ENCODE measurements around the gene CASK.
A peak's percentile ranks its signal among the peaks of the same experiment; 100 is the strongest.

The CASK gene

GRCh38 chrX:41808047-41808446 is 115.3 kb downstream of the CASK start:
- H3K27ac Mint-ChIP-seq: no peak overlapping the region

GRCh38 chrX:41802958-41803357 is 120.4 kb downstream of the CASK start:
- H3K27ac Mint-ChIP-seq: peak overlapping the region; percentile 43
- H3K36me3 Mint-ChIP-seq: peaks cover 9% of the 10 kb centered on the region
- H3K4me3 Mint-ChIP-seq: no peak overlapping the region
- H3K9me3 Mint-ChIP-seq: no peaks in the 10 kb centered on the region
- H3K27me3 Mint-ChIP-seq: no peaks in the 10 kb centered on the region
- H3K4me1 Mint-ChIP-seq: peaks cover 29% of the 10 kb centered on the region

More at GRCh38 chrX:41808047-41808446, 115.3 kb downstream of the CASK start:
- no peaks in the 10 kb centered on the region for H3K36me3 Mint-ChIP-seq
- H3K4me3 Mint-ChIP-seq: no peak overlapping the region
- H3K9me3 Mint-ChIP-seq: no peaks in the 10 kb centered on the region
- H3K4me1 Mint-ChIP-seq: peaks cover 15% of the 10 kb centered on the region
- H3K27me3 Mint-ChIP-seq: no peaks in the 10 kb centered on the region

- no peaks in the 10 kb centered on the region for H3K9me3 Mint-ChIP-seq
- H3K27me3 Mint-ChIP-seq: no peaks in the 10 kb centered on the region
- peak overlapping the region; percentile 8 for H3K27ac Mint-ChIP-seq
- H3K36me3 Mint-ChIP-seq: peaks cover 9% of the 10 kb centered on the region
- H3K4me1 Mint-ChIP-seq: peaks cover 33% of the 10 kb centered on the region
- H3K4me3 Mint-ChIP-seq: no peak overlapping the region
Observed at GRCh38 chrX:41799661-41800060, 123.7 kb downstream of the CASK start.

GRCh38 chrX:41796577-41796976 is 126.8 kb downstream of the CASK start:
- Mint-ChIP-seq H3K27me3 (no peaks in the 10 kb centered on the region), H3K4me3 (peak overlapping the region; percentile 6), H3K4me1 (peaks cover 28% of the 10 kb centered on the region), H3K27ac (no peak overlapping the region), H3K36me3 (peaks cover 2% of the 10 kb centered on the region), H3K9me3 (no peaks in the 10 kb centered on the region)

- Mint-ChIP-seq H3K9me3 (no peaks in the 10 kb centered on the region), H3K4me1 (peaks cover 28% of the 10 kb centered on the region), H3K27me3 (no peaks in the 10 kb centered on the region), H3K36me3 (no peaks in the 10 kb centered on the region), H3K27ac (no peak overlapping the region), H3K4me3 (no peak overlapping the region)
Observed at GRCh38 chrX:41796046-41796445, 127.3 kb downstream of the CASK start.

GRCh38 chrX:41789374-41789773 is 134.0 kb downstream of the CASK start:
- no peaks in the 10 kb centered on the region for H3K9me3 Mint-ChIP-seq
- H3K4me1 Mint-ChIP-seq: peaks cover 16% of the 10 kb centered on the region
- H3K27ac Mint-ChIP-seq: no peak overlapping the region
- no peaks in the 10 kb centered on the region for H3K36me3 Mint-ChIP-seq
- no peak overlapping the region for H3K4me3 Mint-ChIP-seq
- H3K27me3 Mint-ChIP-seq: no peaks in the 10 kb centered on the region

- Mint-ChIP-seq H3K4me3 (no peak overlapping the region), H3K36me3 (peaks cover 2% of the 10 kb centered on the region), H3K4me1 (peaks cover 32% of the 10 kb centered on the region), H3K27ac (peak overlapping the region; percentile 47), H3K9me3 (no peaks in the 10 kb centered on the region), H3K27me3 (no peaks in the 10 kb centered on the region)
Observed at GRCh38 chrX:41785685-41786084, 137.7 kb downstream of the CASK start.

GRCh38 chrX:41781500-41781899 is 141.9 kb downstream of the CASK start:
- no peak overlapping the region for H3K27ac Mint-ChIP-seq

GRCh38 chrX:41779941-41780340 is 143.4 kb downstream of the CASK start:
- no peak overlapping the region for H3K4me3 Mint-ChIP-seq
- H3K27ac Mint-ChIP-seq: no peak overlapping the region
- H3K9me3 Mint-ChIP-seq: no peaks in the 10 kb centered on the region
- peaks cover 16% of the 10 kb centered on the region for H3K4me1 Mint-ChIP-seq
- peaks cover 2% of the 10 kb centered on the region for H3K36me3 Mint-ChIP-seq
- H3K27me3 Mint-ChIP-seq: no peaks in the 10 kb centered on the region

More at GRCh38 chrX:41781500-41781899, 141.9 kb downstream of the CASK start:
- H3K9me3 Mint-ChIP-seq: no peaks in the 10 kb centered on the region
- H3K27me3 Mint-ChIP-seq: no peaks in the 10 kb centered on the region
- peaks cover 16% of the 10 kb centered on the region for H3K4me1 Mint-ChIP-seq
- H3K4me3 Mint-ChIP-seq: no peak overlapping the region
- H3K36me3 Mint-ChIP-seq: peaks cover 2% of the 10 kb centered on the region

- Mint-ChIP-seq H3K4me3 (no peak overlapping the region), H3K4me1 (peaks cover 15% of the 10 kb centered on the region), H3K9me3 (no peaks in the 10 kb centered on the region), H3K36me3 (peaks cover 1% of the 10 kb centered on the region), H3K27me3 (no peaks in the 10 kb centered on the region), H3K27ac (no peak overlapping the region)
Observed at GRCh38 chrX:41779030-41779564, 144.3 kb downstream of the CASK start.

GRCh38 chrX:41761702-41762101 is 161.7 kb downstream of the CASK start:
- no peaks in the 10 kb centered on the region for H3K27me3 Mint-ChIP-seq

GRCh38 chrX:41761169-41761568 is 162.2 kb downstream of the CASK start:
- Mint-ChIP-seq H3K4me1 (peaks cover 13% of the 10 kb centered on the region), H3K36me3 (peaks cover 3% of the 10 kb centered on the region), H3K27ac (no peak overlapping the region), H3K27me3 (no peaks in the 10 kb centered on the region), H3K4me3 (no peak overlapping the region), H3K9me3 (no peaks in the 10 kb centered on the region)

More at GRCh38 chrX:41761702-41762101, 161.7 kb downstream of the CASK start:
- no peaks in the 10 kb centered on the region for H3K9me3 Mint-ChIP-seq
- H3K36me3 Mint-ChIP-seq: peaks cover 3% of the 10 kb centered on the region
- H3K27ac Mint-ChIP-seq: no peak overlapping the region
- H3K4me1 Mint-ChIP-seq: peaks cover 13% of the 10 kb centered on the region
- no peak overlapping the region for H3K4me3 Mint-ChIP-seq

- Mint-ChIP-seq H3K36me3 (peaks cover 8% of the 10 kb centered on the region), H3K27me3 (no peaks in the 10 kb centered on the region), H3K4me1 (peaks cover 13% of the 10 kb centered on the region)
Observed at GRCh38 chrX:41759817-41760216, 163.5 kb downstream of the CASK start.

GRCh38 chrX:41758401-41758800 is 165.0 kb downstream of the CASK start:
- Mint-ChIP-seq H3K27ac (no peak overlapping the region), H3K27me3 (no peaks in the 10 kb centered on the region), H3K36me3 (peaks cover 7% of the 10 kb centered on the region), H3K9me3 (no peaks in the 10 kb centered on the region), H3K4me1 (peaks cover 13% of the 10 kb centered on the region), H3K4me3 (no peak overlapping the region)

More at GRCh38 chrX:41759817-41760216, 163.5 kb downstream of the CASK start:
- H3K27ac Mint-ChIP-seq: no peak overlapping the region
- H3K4me3 Mint-ChIP-seq: no peak overlapping the region
- H3K9me3 Mint-ChIP-seq: no peaks in the 10 kb centered on the region

GRCh38 chrX:41750716-41751115 is 172.6 kb downstream of the CASK start:
- peaks cover 9% of the 10 kb centered on the region for H3K36me3 Mint-ChIP-seq
- H3K9me3 Mint-ChIP-seq: no peaks in the 10 kb centered on the region
- H3K4me3 Mint-ChIP-seq: no peak overlapping the region
- H3K27ac Mint-ChIP-seq: no peak overlapping the region
- no peaks in the 10 kb centered on the region for H3K27me3 Mint-ChIP-seq
- no peaks in the 10 kb centered on the region for H3K4me1 Mint-ChIP-seq

GRCh38 chrX:41739871-41740270 is 183.5 kb downstream of the CASK start:
- Mint-ChIP-seq H3K27ac (no peak overlapping the region), H3K36me3 (peaks cover 9% of the 10 kb centered on the region), H3K27me3 (no peaks in the 10 kb centered on the region), H3K4me1 (peaks cover 8% of the 10 kb centered on the region), H3K4me3 (no peak overlapping the region), H3K9me3 (no peaks in the 10 kb centered on the region)

GRCh38 chrX:41737065-41737464 is 186.3 kb downstream of the CASK start:
- Mint-ChIP-seq H3K27ac (no peak overlapping the region), H3K9me3 (no peaks in the 10 kb centered on the region), H3K4me3 (no peak overlapping the region), H3K27me3 (no peaks in the 10 kb centered on the region), H3K36me3 (peaks cover 4% of the 10 kb centered on the region), H3K4me1 (peaks cover 12% of the 10 kb centered on the region)

Measured in activated naive CD4-positive, alpha-beta T cell treated with anti-CD3 and anti-CD28 coated beads, Interleukin-2, amount 50 U/mL, for 24 hours (primary cell).